HUDEP-2 (cell line): ENCODE measurements around the gene TUBB2A.
"Not testable (repeated sequence)": the region's sequence is repeated elsewhere in the genome, so short reads cannot be mapped to it uniquely, and the experiment has no call there.

ENCODE experiments used
- DNase-seq, 76 experiments: peaks; one replicate each; lab custom pipeline; 2025; ENCODE audit not compliant: unreplicated experiment in 76 of 76; lab: John Stamatoyannopoulos, UW

TUBB2A gene

DNA sequence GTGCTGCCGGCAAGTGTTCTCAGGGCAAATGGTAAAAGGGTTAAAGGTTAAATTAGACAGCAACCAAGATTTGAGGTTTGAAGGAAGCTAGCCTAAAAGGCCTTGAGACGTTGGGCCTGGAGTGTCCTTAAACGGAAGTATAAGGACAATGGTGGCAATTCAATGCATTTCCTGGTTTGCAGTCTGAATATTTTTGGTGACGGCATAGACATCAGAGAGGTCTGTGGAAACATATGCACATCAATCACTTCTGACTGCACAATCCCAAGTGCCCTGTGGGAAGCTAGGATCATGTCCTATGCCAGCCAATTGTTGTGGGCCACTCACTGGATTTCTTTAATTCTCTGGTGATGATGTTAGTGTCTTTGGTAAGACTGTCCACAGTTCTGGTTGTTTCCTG lies 25.7 kb upstream of the TUBB2A start:
- no peak for DNase-seq

DNA sequence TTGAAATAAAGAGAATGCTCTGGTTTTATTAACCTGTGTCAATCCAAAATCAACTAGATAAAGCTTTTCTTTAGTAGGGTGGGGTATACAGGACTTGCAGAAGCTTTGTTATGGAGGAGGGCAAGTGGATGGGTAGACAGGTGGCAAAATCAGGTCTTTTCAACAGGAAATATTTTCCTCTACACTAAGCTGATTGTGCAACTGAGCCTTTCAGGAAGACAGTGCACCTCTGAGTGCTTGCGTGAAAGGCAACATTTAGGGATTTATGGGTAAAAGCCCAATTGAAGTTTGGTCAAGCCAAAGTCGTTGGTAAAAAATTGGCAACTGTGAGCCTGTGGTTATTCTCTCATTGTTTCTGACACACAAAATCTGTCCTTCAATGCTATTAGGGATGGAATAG lies 23.8 kb upstream of the TUBB2A start:
- DNase-seq, result no peak

DNA sequence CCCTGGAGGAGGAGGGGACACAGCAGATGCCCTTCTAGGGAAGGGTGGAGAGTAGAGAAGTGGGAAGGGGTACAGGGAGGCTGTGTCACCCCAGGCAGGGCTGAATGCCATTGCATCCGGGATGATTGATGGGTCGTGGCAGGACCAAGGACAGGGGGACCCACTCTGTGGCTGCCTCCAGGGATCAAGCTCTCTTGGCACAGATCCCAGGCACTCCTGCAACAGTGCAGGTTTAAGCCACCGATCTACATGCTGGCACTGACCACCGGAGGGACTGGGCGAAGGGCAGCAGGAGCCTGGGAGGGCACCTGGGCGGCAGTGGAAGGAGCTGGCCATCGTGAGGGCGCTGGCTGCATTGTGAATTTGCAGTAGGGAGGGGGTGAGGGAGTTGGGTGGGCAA lies 22.6 kb upstream of the TUBB2A start:
- DNase-seq, result not testable (repeated sequence)

DNA sequence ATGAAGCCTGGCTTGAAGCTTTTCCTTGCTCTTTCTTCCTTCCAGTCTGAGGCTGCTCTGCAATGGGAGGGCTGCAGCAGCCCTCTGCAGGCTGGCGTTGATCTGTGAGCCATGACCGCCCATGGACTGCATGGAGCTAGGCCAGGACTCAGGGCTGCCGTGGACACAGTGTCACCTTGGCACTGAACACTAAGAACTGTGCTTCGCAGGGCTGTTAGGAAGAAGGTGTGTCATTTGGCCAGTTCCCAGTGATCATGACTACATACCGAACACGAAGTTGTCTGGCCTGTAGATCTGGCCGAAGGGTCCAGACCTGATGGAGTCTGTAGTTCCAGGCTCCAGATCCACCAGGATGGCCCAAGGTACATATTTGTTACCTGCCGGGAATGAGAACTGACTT lies 21.3 kb upstream of the TUBB2A start:
- DNase-seq, result not testable (repeated sequence)

DNA sequence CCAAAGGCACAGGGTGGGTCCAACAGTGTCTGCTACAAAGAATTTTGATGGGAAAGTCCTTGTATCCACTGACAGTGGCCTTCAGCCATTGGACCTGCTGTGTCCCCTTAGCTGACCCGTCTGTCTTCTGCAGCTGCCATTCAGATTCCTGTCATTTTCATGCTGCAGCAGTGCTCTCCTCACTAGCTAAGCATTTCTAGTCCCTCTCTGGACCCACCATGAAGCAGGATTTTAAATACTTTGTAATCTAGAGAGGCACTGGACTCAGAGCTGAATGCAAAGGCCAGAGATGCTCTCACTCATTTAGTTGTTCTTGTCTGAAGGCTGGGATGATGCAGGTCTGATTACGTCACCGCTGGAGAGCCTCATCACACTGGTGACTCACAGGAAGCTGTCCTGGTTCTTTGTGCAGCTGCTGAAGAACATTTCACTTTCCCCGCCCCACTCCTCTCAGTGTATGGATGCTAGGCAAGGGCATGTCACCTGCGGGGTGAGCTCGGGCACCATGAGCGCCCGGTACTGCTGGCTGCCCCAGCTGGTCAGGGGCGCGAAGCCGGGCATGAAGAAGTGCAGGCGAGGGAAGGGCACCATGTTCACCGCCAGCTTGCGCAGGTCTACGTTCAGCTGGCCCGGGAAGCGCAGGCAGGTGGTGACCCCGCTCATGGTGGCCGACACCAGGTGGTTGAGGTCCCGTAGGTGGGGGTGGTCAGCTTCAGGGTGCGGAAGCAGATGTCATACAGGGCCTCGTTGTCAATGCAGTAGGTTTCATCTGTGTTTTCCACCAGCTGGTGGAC lies 19.4 kb upstream of the TUBB2A start:
- DNase-seq, result peak in 11 of 76 experiments; percentile 12 to 50 (median 19)

DNA sequence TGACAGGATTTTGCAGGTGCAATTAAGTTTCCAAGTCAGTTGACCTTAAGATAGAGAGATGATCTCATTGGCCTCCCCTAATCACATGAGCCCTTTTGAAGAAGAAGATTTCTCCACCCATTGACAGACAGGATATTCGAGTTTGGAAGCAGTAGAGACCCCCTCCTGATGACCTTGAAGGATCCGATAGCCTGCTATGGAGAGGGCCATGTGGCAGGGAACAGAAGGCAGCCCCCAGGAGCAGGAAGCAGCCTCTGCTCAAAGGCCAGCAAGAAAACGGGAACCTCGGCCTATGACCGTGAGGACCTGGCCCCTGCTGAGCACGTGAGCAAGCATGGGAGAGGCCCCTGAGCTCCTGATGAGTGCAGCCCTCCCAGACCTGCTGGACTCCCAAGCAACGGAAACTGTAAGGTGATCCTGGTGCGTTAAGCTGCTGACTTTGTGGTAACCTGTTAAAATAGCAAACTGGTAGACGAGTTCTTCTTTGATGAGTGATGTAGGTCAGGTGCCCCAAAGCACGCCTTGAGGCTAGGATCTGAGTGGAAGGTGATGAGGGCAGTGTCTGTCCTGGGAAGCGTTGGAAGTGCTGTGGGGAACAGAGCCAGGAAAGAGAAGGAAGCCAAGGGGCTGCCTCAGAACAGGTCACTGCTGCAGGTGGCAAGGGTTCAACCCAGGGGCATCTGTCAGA lies 18.5 kb upstream of the TUBB2A start:
- no peak for DNase-seq

DNA sequence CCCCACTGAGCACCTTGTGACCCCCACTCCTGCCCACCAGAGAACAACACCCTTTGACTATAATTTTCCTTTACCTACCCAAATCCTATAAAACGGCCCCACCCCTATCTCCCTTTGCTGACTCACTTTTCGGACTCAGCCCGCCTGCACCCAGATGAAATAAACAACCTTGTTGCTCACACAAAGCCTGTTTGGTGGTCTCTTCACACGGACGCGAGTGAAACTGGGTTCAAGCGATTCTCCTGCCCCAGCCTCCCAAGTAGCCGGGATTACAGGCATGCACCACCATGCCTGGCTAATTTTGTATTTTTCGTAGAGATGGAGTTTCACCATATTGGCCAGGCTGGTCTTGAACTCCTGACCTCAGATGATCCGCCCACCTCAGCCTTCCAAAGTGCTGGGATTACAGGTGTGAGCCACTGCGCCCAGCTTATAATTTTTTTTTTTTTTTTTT lies 16.3 kb upstream of the TUBB2A start:
- DNase-seq, result not testable (repeated sequence)

DNA sequence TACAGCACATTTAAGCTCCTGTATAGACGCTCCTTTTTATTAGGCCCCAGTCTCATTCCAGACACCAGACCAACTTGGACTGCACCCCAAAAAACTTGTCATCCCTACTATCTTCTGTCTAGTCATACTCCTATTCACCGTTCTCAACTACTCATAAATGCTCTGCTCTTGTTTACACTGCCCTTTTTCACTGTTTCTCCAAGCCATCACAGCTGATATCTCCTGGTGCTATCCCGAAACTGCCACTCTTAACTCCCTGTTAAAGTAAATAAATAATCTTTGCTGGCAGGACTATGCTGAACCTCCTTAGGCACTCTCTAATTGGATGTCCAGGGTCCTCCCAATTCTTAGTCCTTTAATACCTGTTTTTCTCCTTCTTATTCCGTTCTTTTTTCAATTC lies 15.4 kb upstream of the TUBB2A start:
- DNase-seq, result not testable (repeated sequence)

DNA sequence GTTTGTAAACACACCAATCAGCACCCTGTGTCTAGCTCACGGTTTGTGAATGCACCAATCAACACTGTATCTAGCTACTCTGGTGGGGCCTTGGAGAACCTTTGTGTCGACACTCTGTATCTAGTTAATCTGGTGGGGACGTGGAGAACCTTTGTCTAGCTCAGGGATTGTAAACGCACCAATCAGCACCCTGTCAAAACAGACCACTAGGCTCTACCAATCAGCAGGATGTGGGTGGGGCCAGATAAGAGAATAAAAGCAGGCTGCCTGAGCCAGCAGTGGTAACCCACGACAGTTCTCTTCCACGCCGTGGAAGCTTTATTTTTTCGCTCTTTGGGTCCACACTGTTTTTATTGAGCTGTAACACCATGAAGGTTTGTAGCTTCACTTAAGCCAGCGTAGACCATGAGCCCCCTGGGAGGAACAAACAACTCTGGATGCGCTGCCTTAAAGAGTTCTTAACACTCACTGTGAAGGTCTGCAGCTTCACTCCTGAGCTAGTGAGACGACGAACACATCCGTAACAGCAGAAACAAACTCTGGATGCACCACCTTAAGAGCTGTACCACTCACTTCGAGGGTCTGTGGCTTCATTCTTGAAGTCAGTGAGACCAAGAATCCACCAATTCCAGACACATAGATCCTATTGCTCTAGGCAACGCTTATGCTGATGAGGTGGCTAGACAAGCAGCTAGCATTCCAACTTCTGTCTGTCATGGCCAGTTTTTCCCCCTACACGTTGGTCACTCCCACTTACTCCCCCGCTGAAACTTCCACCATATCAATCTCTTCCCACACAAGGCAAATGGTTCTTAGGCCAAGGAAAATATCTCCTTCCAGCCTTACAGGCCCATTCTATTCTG lies 14.2 kb upstream of the TUBB2A start:
- DNase-seq, result not testable (repeated sequence)

DNA sequence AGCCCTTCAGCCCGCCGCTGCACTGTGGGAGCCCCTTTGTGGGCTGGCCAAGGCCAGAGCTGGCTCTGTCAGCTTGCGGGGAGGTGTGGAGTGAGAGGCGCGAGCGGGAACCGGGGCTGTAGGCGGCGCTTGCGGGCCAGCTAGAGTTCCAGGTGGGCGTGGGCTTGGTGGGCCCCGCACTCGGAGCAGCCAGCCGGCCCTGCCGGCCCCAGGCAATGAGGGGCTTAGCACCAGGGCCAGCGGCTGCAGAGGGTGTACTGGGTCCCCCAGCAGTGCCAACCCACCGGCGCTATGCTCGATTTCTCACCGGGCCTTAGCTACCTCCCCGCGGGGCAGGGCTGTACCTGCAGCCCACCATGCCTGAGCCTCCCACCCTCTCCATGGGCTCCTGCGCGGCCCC lies 13.3 kb upstream of the TUBB2A start:
- DNase-seq, result not testable (repeated sequence)

DNA sequence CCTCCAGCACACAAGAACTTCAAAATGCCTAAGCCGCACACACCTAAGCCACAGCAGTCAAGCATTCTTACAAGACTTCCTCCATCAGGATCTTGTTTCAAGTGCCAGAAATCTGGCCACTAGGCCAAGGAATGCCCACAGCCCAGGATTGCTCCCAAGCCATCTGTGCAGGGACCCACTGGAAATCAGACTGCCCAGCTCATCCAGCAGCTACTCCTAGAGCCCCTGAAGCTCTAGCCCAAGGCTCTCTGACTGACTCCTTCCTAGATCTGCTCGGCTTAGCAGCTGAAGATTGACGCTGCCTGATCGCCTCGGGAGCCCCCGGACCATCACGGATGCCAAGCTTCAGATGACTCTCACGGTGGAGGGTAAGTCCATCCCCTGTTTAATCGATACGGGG lies 10.7 kb upstream of the TUBB2A start:
- not testable (repeated sequence) for DNase-seq

DNA sequence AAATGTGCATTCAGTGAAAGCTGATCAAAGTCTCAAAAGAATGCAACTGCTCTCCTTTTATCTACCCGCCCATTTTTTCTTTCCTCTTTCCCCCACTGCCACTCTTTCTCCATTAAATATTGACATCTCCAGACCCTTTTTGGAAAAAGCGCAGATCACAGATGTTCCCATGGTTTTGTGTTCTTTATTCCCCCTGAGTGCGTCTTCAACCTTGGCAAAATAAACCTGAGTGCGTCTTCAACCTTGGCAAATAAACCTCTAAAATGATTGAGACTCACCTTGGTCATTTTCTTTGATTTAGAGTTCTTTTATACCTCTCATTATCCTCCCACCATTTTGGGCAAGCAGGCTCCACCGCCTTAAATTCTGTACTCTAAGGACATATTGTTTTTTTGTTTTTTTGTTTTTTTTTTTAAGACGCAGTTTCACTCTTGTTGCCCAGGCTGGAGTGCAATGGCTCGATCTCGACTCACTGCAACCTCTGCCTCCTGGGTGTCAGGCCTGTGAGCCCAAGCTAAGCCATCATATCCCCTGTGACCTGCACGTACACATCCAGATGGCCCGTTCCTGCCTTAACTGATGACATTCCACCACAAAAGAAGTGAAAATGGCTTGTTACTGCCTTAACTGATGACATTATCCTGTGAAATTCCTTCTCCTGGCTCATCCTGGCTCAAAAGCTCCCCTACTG lies 9.3 kb upstream of the TUBB2A start:
- DNase-seq, result not testable (repeated sequence)

DNA sequence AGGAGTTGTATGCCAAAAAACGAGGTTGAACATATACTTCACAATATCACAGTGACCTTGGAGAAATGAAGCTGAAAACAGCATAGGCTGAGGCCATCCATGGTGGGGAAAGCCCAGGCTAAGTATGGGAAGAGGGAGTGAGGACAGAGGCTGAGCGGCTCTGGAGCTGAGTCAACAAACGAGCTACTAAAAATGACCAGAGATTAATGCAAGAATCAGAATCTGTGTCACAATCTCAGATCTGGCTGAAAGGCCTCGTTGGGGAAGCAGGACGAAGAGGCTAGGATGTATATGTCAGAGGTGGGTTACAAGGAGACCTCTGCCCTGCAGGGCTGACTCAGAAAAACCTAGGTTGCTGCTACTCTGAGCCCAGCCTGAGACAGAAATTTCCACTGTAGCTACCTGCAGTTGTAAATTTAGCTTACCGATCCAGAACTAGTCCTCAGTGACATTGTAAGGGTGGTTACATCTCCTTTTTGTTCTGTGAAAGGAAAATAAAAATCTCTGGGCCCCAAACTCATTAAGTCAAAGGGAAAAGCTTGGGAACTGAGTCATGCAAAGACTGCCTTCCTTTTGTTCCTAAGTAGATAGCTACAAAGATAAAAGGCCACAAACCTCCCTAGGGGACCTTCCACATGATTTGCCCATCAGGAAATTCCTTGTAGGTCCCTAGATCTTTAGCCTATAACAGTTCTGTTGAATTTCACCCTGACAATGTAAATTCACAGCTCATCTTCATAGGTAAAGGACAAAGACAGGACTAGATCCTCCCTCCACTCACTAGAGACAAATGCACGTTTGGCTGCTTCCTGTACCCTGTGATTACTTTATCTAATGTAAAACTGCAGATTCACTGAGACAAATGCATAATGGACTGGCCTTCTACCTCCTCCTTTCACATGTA lies 8.5 kb upstream of the TUBB2A start:
- DNase-seq, result no peak

DNA sequence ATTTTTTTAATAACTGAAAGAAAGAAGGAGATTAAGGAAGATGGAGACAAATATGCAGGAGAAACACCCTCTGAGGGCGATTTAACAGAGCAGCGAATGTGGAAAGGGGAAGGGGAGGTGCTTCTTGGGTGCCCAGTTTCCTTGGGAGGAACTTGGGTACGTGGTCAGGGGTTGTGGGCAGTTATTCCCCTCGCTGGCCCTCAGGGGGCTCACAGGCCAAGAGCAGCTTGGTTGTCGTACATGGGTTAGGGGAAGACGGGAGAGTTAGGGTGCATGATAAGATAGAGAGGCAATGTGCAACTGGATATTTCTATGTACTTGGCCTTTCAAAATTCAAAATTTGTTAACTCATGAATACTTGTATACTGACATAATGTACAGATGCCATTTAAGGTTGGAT lies 7.0 kb upstream of the TUBB2A start:
- no peak for DNase-seq

DNA sequence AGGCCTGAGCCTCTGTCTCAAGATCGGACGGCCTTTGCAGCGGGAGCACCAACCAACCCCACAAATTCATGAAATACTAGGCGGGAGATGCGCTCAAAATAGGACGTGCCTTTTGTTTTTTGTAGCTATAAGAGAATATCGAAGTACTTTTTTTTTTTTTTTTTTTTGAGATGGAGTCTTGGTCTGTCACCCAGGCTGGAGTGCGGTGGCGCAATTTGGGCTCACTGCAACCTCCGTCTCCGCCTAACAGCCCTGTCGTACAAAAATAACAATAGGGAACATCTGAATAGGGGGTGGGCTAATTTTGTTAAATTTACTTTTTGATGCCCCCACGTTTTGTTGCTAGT lies 5.9 kb upstream of the TUBB2A start:
- DNase-seq, result peak in 4 of 76 experiments; percentile 39 to 57 (median 52)

DNA sequence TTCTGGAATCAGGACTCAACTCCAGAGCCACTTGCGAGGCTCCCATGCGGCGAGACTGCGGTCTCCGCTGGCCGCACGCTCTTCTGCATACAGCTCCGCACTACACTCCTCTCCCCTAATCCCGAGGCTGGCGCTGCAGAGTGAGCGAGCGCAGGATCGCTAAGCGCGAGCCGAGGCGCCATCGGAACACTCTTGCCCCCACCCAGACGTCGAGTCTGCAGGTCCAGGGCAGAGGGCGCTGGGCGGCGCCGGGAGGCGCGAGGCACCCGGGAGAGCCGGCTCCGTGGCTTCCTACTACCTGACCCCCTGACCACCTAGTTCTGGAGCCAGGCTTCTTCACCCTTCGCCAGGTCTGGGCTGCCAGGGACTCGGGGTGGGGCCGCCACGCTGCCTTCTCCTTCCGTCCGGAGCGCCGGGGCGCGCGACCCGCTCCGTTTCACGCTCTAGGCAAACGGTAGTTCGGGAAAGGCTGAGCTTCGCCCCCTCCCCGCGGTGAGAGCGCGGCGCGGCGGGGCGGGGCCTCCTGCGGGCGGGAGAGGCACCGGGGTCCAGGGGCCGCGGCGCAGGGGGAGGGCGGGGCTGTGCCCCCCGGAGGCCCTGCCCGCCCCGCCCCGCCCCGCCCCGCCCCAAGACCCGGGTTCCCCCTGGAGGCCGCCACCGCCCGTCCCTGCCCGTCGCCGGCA lies 5.4 kb upstream of the TUBB2A start:
- DNase-seq, result peak in 72 of 76 experiments; percentile 24 to 97 (median 68)

DNA sequence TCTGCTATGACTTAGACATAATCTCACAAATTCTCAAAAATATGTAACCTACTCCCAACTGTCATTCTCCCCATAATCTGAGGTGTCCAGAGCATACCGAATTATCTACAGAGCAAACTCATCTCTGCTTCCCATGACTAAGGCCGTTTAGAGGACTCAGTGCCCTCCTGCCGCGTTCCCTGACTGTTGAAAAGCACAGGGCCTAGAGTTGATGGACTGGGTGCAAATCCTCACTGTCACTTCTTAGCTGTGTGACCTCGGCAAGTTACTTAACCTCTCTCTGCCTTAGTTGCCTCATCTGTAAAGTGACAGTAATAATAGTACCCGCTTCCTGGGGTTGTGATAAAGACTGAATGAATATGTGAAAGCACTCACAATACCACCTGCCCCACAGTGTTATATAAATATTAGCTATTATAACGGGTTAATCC lies 4.7 kb upstream of the TUBB2A start:
- DNase-seq, result peak in 73 of 76 experiments; percentile 23 to 87 (median 60)

DNA sequence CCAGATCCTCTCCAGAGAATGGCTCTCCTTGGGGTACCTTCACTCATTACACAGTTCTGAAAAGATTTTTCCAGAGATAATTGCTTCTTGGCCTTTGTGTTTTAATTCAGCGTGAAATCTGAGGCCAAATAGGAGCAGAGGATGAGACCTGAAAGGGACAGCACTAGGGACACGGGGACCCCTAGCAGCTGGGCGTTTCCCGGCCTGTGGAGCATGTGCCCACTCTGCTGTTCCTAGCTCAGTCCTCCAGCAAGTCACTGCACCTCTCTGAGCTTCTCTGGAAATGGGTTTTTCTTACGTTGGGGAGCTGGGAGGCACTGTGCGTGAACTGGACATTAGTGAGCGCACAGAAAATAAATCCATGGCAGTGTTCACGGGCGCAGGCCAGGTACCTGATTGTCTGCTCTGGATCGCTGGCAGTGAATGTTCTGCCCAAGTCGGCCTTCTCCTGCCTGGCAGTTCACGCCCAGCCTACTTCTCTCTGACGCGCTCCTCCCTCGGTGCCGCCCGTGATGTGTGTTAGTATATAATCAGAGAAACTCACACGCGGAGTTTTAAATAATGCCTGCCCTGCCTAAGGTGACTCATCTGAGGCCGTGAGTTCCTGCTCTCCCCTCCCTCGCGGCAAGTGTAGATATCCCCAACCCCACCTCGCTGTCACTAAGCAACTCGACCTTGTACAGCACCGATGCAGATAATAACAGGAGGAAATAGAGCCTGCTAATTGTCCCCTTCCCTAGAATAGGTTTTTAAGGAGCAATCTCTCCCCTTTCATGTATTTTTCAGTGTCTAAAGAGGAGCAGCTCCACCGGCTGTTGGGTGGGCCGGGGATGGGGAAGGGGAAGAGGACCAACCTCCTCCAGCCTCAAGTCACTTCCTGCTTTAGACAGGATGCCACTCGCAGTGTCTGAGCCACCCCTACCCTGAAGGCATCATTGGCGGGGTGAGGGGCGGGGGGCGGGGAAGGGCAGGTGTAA lies 2.7 kb upstream of the TUBB2A start:
- peak in 75 of 76 experiments; percentile 24 to 97 (median 90) for DNase-seq
